Parathyroid adenoma (tissue), 2 donors: ENCODE data around the gene TRAF1.

Experiments used
- H2AFZ ChIP-seq: fragments of 300-600 bp; sonication (generic); one replicate; pipeline ENCODE4 v1.7.0; 2017; ENCODE audit warnings: antibody characterized with exemption, mild to moderate bottlenecking
- H3K27ac ChIP-seq: fragments of 300-600 bp; sonication (generic); one replicate; pipeline ENCODE4 v1.7.0; 2017
- H3K27me3 ChIP-seq: fragments of 300-600 bp; sonication (generic); one replicate; pipeline ENCODE4 v1.7.0; 2017; ENCODE audit warnings: low read length; ENCODE audit not compliant: control insufficient read depth, insufficient read depth
- H3K36me3 ChIP-seq: fragments of 300-600 bp; sonication (generic); one replicate; pipeline ENCODE4 v1.7.0; 2017; ENCODE audit warnings: low read length; ENCODE audit not compliant: control insufficient read depth, insufficient read depth
- H3K4me1 ChIP-seq: fragments of 300-600 bp; sonication (generic); one replicate; pipeline ENCODE4 v1.7.0; 2017; ENCODE audit warnings: control low read depth
- H3K4me2 ChIP-seq: fragments of 300-600 bp; sonication (generic); one replicate; pipeline ENCODE4 v1.7.0; 2017; ENCODE audit warnings: low read length
- H3K4me3 ChIP-seq: fragments of 300-600 bp; sonication (generic); one replicate; pipeline ENCODE4 v1.7.0; 2017; ENCODE audit warnings: low read depth, low read length
- H3K79me2 ChIP-seq: fragments of 300-600 bp; sonication (generic); one replicate; pipeline ENCODE4 v1.7.0; 2017; ENCODE audit warnings: control low read depth
- H3K9ac ChIP-seq: fragments of 300-600 bp; sonication (generic); one replicate; pipeline ENCODE4 v1.7.0; 2017; ENCODE audit warnings: mild to moderate bottlenecking
- H3K9me3 ChIP-seq: fragments of 300-600 bp; sonication (generic); one replicate; pipeline ENCODE4 v1.7.0; 2017; ENCODE audit warnings: low read length; ENCODE audit not compliant: control insufficient read depth
- CTCF ChIP-seq: fragments of 300-600 bp; sonication (generic); IDR thresholded peaks from one replicate; pipeline ENCODE4 v1.7.0; 2017; ENCODE audit warnings: antibody characterized with exemption, mild to moderate bottlenecking
- donor health status: primary hyperparathyroidism.

The TRAF1 gene

GRCh38 chr9:120878188-120879130 is 48.1 kb downstream of the TRAF1 start:
- H3K4me3 ChIP-seq, result no peak overlapping the region
- H2AFZ ChIP-seq, result no peak overlapping the region
- H3K9ac ChIP-seq, result no peak overlapping the region
- no peaks in the 10 kb centered on the region for H3K27me3 ChIP-seq
- H3K9me3 ChIP-seq, result no peaks in the 10 kb centered on the region
- no peak overlapping the region for H3K4me2 ChIP-seq
- no peak overlapping the region for H3K27ac ChIP-seq
- TF ChIP-seq CTCF, result no peak
- no peaks in the 10 kb centered on the region for H3K36me3 ChIP-seq
- no peaks in the 10 kb centered on the region for H3K79me2 ChIP-seq
- peaks cover 2% of the 10 kb centered on the region for H3K4me1 ChIP-seq

- Histone ChIP-seq H3K4me3 (peak overlapping the region; percentile 52), H3K9ac (no peak overlapping the region), H3K27ac (no peak overlapping the region), H3K79me2 (no peaks in the 10 kb centered on the region), H3K4me2 (peak overlapping the region; percentile 83), H2AFZ (peak overlapping the region; percentile 62), H3K4me1 (peaks cover 2% of the 10 kb centered on the region), H3K9me3 (no peaks in the 10 kb centered on the region), H3K36me3 (no peaks in the 10 kb centered on the region), H3K27me3 (no peaks in the 10 kb centered on the region)
- TF ChIP-seq CTCF, result no peak
Observed at GRCh38 chr9:120877276-120878034, 49.1 kb downstream of the TRAF1 start.

GRCh38 chr9:120876842-120877240 is 49.8 kb downstream of the TRAF1 start, which contains the start of gene PHF19:
TSS of gene PHF19 (minus strand) at chr9:120877188. CDS start at chr9:120874741, 2,447 bp downstream.
- Histone ChIP-seq H3K4me3 (peak within 1 kb of the TSS; percentile 61), H3K9ac (no peak within 1 kb of the TSS), H3K4me2 (peak within 1 kb of the TSS; percentile 87), H3K27me3 (no peaks in the 10 kb centered on the region), H2AFZ (peak within 1 kb of the TSS; percentile 85), H3K4me1 (peaks cover 2% of the 10 kb centered on the region), H3K79me2 (no peaks in the 10 kb centered on the region), H3K27ac (peak within 1 kb of the TSS; percentile 20), H3K9me3 (no peaks in the 10 kb centered on the region), H3K36me3 (no peaks in the 10 kb centered on the region)
- TF ChIP-seq CTCF, result no peak

- peak overlapping the region; percentile 87 for H3K4me2 ChIP-seq
- H3K4me3 ChIP-seq, result peak overlapping the region; percentile 61
- no peak for TF ChIP-seq CTCF
- peak overlapping the region; percentile 85 for H2AFZ ChIP-seq
- no peaks in the 10 kb centered on the region for H3K9me3 ChIP-seq
- no peak overlapping the region for H3K9ac ChIP-seq
- H3K27me3 ChIP-seq, result no peaks in the 10 kb centered on the region
- H3K79me2 ChIP-seq, result no peaks in the 10 kb centered on the region
- no peaks in the 10 kb centered on the region for H3K36me3 ChIP-seq
- H3K27ac ChIP-seq, result peak overlapping the region; percentile 20
- H3K4me1 ChIP-seq, result peaks cover 2% of the 10 kb centered on the region
Observed at GRCh38 chr9:120875954-120876841, 50.4 kb downstream of the TRAF1 start.
